ENCODE results near the gene IL26. TPM values are rescaled to one million over a fixed set of nuclear protein-coding genes. Genes with fewer than 3 reads are reported as not detected.

The IL26 gene
- total and polyA plus RNA-seq, 12 donors: not detected

DNA sequence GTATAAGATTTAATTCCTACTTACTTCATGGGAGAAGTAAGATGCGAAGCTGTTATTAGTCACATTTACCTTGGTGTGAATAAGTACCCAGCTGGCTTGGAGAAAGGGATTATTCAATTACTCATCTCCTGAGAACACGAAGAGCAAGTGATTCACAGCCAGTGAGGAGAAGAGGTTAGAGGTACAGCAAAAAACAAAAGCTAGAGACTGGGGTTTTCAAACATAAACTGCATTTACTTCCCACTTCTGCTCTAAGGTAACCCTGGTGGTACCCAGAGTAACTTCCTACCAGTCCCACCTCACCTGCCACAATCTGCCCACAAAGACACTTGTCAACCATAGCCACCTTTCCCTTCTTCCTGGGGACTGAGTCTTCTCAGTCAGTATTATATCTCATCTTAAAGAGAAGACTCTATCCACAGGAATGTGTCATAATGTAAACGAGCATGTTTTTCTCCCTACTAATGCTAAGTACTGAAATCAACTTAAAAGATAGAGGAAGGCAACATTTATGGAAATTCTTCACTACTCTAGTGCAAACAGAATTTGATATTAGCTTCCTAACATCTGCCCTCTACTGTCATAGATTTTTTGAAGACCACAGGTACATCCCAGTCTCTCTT, 33.8 kb upstream of the IL26 start:
- Histone ChIP-seq H3K27me3 (peaks cover 0 to 9% (median 0%) of the 10 kb centered on the region in 7 donors), H3K27ac (no peak overlapping the region), H3K9me3 (no peaks in the 10 kb centered on the region), H3K4me3 (no peak overlapping the region), H3K36me3 (no peaks in the 10 kb centered on the region), H3K4me1 (no peaks in the 10 kb centered on the region)
- intact Hi-C loops (cut with DNase I): no loop called here
- no peak for ATAC-seq
- TF ChIP-seq, protein P1, sequence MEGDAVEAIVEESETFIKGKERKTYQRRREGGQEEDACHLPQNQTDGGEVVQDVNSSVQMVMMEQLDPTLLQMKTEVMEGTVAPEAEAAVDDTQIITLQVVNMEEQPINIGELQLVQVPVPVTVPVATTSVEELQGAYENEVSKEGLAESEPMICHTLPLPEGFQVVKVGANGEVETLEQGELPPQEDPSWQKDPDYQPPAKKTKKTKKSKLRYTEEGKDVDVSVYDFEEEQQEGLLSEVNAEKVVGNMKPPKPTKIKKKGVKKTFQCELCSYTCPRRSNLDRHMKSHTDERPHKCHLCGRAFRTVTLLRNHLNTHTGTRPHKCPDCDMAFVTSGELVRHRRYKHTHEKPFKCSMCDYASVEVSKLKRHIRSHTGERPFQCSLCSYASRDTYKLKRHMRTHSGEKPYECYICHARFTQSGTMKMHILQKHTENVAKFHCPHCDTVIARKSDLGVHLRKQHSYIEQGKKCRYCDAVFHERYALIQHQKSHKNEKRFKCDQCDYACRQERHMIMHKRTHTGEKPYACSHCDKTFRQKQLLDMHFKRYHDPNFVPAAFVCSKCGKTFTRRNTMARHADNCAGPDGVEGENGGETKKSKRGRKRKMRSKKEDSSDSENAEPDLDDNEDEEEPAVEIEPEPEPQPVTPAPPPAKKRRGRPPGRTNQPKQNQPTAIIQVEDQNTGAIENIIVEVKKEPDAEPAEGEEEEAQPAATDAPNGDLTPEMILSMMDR (IDR thresholded peaks at IDR 0.05): no peak
- DNase-seq: no peak
- 79 to 81% methylated on average over 3 of the region's 3 CpGs for WGBS, 2 donors

DNA sequence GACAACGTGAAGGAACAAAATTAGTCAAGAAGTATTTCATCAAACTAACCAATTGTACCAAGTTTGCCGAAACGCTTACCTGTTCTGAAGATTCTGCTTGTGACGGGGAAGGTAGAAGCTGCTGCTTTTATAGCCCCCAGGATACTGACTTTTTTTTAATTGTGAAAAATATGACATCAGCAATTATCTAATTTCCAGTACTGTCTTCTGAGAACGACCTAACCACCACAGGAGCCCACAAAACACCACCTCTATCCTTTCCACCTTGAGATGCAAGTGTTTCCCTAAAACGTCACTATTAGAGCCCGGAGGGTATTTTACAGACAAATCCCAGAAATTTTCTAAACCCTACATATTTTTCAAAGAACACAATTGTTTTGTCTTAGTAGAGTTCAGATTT, 27.9 kb upstream of the IL26 start, which contains the start of gene IL22:
Gene IL22 (minus strand): TSS at position 101 of the 400 bp plus-strand sequence. CDS start 156 bp downstream, outside the sequence.
- intact Hi-C loops (cut with DNase I): no loop called here
- Histone ChIP-seq H3K27ac (no peak within 1 kb of the TSS), H3K4me3 (no peak within 1 kb of the TSS), H3K36me3 (no peaks in the 10 kb centered on the region), H3K9me3 (no peaks in the 10 kb centered on the region), H3K4me1 (no peaks in the 10 kb centered on the region), H3K27me3 (peaks cover 0 to 5% (median 0%) of the 10 kb centered on the region in 7 donors)
- TF ChIP-seq, protein P1 (IDR thresholded peaks at IDR 0.05): no peak
- 87 to 92% methylated on average over 7 of the region's 7 CpGs for WGBS, 2 donors
- DNase-seq (no peak), ATAC-seq (no peak)

DNA sequence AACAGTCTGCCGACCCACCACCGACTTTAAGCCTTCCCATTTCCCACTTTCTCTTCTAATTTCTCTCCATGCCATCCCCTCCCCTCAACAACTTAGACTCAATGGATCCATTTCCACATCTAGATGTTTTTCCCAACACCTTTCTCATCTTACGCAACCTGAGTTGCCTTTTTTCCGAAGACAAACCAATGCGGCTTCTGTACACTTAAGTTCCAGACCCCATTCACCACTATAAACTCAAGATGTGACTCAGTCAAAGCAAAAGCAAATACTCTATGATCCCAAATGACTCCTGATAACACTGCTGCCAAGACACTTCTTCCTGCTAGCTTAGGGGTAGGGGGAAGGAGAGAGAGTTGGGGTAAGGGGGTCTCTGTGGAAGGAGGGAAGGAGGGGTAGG, 26.5 kb upstream of the IL26 start:
- no peak for ATAC-seq
- Histone ChIP-seq H3K27me3 (peaks cover 0 to 4% (median 0%) of the 10 kb centered on the region in 7 donors), H3K4me1 (no peaks in the 10 kb centered on the region), H3K27ac (no peak overlapping the region), H3K9me3 (no peaks in the 10 kb centered on the region), H3K4me3 (no peak overlapping the region), H3K36me3 (no peaks in the 10 kb centered on the region)
- TF ChIP-seq, protein P1 (IDR thresholded peaks at IDR 0.05): no peak
- intact Hi-C loops (cut with DNase I): no loop called here
- 93 to 97% methylated on average over 5 of the region's 5 CpGs for WGBS, 2 donors
- no peak for DNase-seq

DNA sequence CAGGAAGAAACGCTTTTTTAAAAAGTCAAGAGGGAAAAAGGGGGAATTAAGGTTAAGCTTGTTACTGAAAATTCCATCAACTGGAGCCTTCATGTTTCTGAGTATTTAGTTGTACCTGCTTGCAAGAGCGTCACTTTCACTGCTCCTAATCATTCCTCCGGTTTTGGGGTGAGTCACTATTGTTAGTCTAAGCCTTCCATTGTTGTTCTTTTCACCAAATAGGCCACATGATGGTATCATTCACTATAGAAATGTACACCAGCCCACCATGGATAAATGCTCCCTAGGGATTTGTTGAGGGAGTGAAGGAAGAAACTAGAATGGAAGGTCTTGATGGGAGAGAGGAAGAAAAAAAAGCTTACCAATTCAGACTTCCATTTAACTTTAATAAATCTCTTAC, 24.8 kb upstream of the IL26 start:
- Histone ChIP-seq H3K4me3 (no peak overlapping the region), H3K27ac (no peak overlapping the region), H3K9me3 (no peaks in the 10 kb centered on the region), H3K27me3 (peaks cover 0 to 4% (median 0%) of the 10 kb centered on the region in 7 donors), H3K36me3 (no peaks in the 10 kb centered on the region), H3K4me1 (peaks cover 0 to 7% (median 5%) of the 10 kb centered on the region in 9 donors)
- TF ChIP-seq, protein P1 (IDR thresholded peaks at IDR 0.05): no peak
- no peak for ATAC-seq
- DNase-seq: no peak
- intact Hi-C loops (cut with DNase I): no loop called here
- 76 to 86% methylated on average over 3 of the region's 3 CpGs for WGBS, 2 donors

Data from heart right ventricle (tissue), 16 donors.